Fibroblast of skin of right biceps (primary cell): ENCODE measurements around the gene LILRA6.
"Not testable (repeated sequence)": the region's sequence is repeated elsewhere in the genome, so short reads cannot be mapped to it uniquely, and the experiment has no call there.

Experiments
- DNase-seq: peaks from one replicate; pipeline ENCODE4 v3.0.0-alpha.2; 2013

LILRA6 gene

GRCh38 chr19:54242646-54243045, at the start of gene LILRA6:
TSS of gene LILRA6 (minus strand) at chr19:54242790.
- DNase-seq, result not testable (repeated sequence)

- DNase-seq, result not testable (repeated sequence)
Observed at GRCh38 chr19:54289160-54289559, 46.6 kb upstream of the LILRA6 start.

- peak; percentile 73 for DNase-seq
Observed at GRCh38 chr19:54287456-54287855, 44.9 kb upstream of the LILRA6 start.

GRCh38 chr19:54286283-54286682, 43.7 kb upstream of the LILRA6 start:
- DNase-seq, result not testable (repeated sequence)

GRCh38 chr19:54285427-54286056, 43.0 kb upstream of the LILRA6 start:
- DNase-seq, result not testable (repeated sequence)

GRCh38 chr19:54282686-54283470, 40.3 kb upstream of the LILRA6 start:
- DNase-seq, result no peak

- not testable (repeated sequence) for DNase-seq
Observed at GRCh38 chr19:54281729-54282075, 39.1 kb upstream of the LILRA6 start.

GRCh38 chr19:54281007-54281728, 38.6 kb upstream of the LILRA6 start, which contains the start of gene LILRB2:
TSS of gene LILRB2 (minus strand) at chr19:54281110. CDS start at chr19:54280496, 614 bp downstream.
- no peak for DNase-seq

GRCh38 chr19:54280441-54280840, 37.9 kb upstream of the LILRA6 start:
- not testable (repeated sequence) for DNase-seq

GRCh38 chr19:54280025-54280424, 37.4 kb upstream of the LILRA6 start:
- DNase-seq, result not testable (repeated sequence)

GRCh38 chr19:54279406-54279962, 36.9 kb upstream of the LILRA6 start:
- no peak for DNase-seq

- not testable (repeated sequence) for DNase-seq
Observed at GRCh38 chr19:54278571-54279195, 36.1 kb upstream of the LILRA6 start.

GRCh38 chr19:54278056-54278455, 35.5 kb upstream of the LILRA6 start:
- DNase-seq, result not testable (repeated sequence)

GRCh38 chr19:54277111-54277615, 34.6 kb upstream of the LILRA6 start:
- not testable (repeated sequence) for DNase-seq

GRCh38 chr19:54275951-54276350, 33.4 kb upstream of the LILRA6 start:
- DNase-seq, result no peak

- not testable (repeated sequence) for DNase-seq
Observed at GRCh38 chr19:54274516-54274915, 31.9 kb upstream of the LILRA6 start.

GRCh38 chr19:54273821-54274220, 31.2 kb upstream of the LILRA6 start:
- no peak for DNase-seq

- DNase-seq, result not testable (repeated sequence)
Observed at GRCh38 chr19:54272181-54272580, 29.6 kb upstream of the LILRA6 start.

- DNase-seq, result not testable (repeated sequence)
Observed at GRCh38 chr19:54271587-54271986, 29.0 kb upstream of the LILRA6 start.

- DNase-seq, result no peak
Observed at GRCh38 chr19:54271106-54271505, 28.5 kb upstream of the LILRA6 start.

GRCh38 chr19:54268936-54269335, 26.3 kb upstream of the LILRA6 start:
- no peak for DNase-seq

- peak; percentile 63 for DNase-seq
Observed at GRCh38 chr19:54266133-54266532, 23.5 kb upstream of the LILRA6 start.
